ENCODE data around the gene CENPS.

DNA sequence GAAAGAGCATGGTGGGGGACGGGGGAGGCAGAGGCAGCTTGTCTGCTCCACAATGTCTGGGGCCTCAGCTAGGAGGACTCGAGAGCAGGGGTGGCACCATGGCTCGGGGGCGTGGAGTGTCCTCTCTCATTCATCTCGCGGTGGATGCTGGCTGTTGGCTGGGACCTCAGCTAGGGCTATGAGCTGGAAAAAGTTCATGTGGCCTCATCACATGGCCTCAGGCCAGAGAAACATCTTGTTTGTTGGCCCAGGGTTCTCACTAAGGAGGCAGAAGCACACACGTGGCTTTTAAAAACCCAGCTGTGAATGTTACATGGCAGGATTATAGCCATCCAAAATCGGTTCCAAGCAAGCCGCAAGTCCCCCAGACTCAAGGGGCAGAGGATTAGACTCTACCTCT is 6.2 kb upstream of the CENPS start:
- no peak for TF ChIP-seq POLR2A (IDR thresholded peaks at IDR 0.05)
- no peak for TF ChIP-seq CTCF (IDR thresholded peaks at IDR 0.05)
